ENCODE results near the gene GNPTAB.
"Not testable (repeated sequence)": the region's sequence is repeated elsewhere in the genome, so short reads cannot be mapped to it uniquely, and the experiment has no call there.

Gene GNPTAB

DNA sequence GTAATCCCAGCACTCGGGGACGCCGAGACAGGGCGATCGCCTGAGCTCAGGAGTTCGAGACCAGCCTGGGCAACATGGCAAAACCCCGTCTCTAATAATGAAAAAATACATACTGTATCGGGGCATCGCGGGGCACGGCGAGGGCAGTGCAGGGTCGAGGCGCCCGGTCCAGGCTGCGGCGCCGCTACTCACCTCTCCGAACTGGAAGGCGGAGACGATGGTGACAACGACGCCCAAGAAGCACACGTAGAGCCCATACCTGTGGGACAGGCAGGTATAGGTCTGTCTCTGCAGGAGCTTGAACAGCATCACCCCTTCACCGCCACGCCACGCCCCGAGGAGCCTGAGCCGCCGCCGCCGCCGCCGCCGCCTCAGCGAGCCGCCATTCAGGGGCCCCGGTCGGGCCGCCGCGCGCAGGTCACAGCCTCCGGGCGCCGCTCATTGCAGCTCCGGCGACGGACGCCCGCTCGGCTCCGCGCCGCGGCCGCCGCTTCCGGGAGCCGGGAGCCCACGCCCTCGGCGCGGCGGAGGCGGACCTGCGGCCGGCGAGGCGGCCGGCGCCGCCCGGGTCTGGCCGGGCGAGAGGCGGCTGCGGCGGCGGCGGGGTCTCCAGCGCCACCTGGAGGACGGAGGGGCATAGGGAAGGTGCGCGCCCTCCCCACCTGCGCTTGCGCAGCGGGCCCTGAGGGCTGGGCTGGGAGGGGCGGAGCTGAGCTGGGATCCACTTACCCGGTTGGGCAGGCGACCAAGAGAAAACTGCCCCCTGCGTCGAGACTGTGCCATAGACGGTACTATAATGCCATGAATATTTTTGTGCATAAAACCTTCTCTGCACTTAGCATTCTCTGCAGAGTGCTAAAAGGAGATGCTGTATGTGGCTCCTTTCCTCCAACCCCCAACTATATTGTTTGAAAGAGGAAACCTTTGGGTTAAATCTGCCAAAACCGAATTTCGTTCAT, at the start of gene GNPTAB:
Gene GNPTAB (minus strand): TSS at position 593 of the 959 bp plus-strand sequence. CDS start 284 bp downstream, at position 309.
- peak; percentile 84 to 87 for DNase-seq

DNA sequence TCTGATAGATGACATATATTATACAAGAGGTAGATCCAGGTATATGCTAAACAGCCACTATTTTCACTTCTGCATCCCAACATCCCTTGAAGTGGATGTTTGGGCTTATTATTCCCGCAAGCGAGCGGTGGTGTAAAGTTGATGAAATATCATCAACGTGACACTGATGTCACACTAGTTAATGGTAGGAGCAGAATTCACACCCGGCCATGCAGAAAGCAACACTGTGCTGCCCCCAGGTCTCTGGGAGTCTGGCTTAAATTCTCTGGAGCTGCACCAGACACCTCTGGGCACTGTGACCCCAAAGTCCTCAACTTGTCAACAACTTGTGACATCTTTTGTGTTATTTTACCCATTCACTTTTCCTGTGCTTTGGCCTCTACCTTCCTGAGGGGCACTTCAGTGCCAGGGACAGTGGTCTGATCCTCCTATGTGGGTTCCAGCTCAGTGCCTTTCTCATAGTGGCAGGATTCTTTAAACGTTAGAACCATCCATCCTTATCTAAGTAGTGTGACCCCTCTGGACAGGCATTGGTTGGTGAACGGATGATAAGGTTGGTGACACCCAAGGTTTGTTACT, 47.6 kb upstream of the GNPTAB start:
- DNase-seq: no peak

DNA sequence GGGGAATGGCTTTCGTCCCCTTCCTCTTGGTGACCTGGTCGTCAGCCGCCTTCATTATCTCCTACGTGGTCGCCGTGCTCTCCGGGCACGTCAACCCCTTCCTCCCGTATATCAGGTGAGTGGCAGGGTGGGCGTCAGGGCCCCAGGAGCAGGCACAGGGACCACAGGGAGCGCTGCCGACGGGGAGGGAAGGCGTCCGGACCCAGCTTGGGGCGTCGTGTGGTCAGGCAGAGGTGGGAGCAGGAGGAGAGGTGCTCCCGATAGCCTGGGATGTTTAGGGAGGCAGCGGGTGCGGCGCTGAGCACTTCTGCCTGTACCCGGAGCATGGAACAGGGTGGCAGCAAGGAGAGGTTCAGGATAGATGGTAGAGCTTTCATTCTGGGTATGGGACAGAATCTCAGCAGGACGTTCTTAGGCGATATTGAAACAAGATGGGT, 47.1 kb upstream of the GNPTAB start:
- DNase-seq: no peak

DNA sequence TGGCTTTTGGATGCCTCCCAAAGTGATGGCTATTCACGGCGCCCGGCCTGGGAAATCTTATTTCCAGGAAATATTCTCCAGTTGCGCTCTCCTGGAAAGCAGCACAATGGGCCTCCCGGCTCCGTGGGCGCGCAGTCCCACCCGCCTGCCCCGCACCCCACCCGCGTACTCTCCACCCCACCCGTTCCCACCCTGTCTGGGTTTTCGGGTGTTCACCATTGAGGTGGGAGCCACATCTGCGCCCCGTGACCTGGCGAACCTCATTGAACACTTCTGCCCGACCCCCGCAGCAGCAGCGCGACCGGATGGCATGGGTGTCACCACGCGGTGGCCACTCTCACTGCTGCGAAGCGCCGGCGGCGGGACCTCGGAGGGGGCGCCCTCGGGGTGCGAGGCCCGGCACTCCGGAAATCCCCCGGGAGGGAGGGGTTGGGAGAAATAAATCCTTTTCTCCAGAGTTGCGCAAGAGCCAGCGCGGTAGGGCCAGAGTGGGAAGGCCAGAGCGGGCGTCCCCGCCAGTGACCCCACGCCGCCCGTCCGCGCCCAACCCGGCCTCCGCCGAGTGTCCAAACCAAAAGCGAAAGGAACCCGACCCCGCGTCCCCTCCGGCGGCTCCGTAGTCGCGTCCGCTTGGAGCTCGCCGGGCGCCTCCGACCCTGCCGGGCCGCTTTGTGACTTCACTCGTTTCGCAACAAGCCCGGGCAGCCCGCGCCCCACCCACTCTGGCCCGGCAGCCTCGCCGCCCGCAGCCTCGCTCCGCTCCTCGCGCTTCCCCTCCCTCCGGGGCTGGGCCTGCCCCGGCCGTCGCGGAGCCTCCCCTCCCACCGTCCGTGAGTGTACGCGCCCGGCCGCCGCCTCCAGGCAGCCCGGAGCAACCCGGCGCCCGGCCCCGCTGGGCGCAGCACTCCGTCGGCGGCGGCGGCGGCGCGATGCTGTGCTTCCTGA, 46.4 kb upstream of the GNPTAB start, which contains the start of gene DRAM1:
Gene DRAM1 (plus strand): TSS at position 720 of the 945 bp plus-strand sequence. CDS start 210 bp downstream, at position 930.
- peak in 1 of 2 experiments; percentile 33 for DNase-seq

DNA sequence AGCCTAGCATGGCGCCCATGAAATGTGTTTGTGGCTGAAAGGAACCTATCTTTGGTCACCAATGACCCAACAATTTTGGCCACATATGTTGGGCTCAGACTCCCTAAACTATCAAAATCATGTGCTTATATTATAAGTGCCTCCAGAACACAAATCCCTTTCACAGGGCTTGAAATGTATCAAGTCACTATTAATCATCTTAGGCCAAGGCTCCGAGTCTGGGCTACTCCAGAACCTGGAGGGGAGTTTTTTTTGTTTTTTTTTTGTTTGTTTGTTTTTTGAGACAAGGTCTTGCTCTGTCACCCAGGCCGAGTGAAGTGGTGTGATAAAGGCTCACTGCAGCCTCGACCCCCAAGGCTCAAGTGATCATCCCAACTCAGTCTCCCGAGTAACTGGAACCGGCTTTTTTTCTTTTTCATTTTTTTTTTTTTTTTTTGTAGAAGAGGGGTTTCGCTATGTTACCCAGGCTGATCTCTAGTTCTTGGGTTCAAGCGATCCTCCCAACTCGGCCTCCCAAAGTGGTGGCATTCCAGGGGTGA, 45.6 kb upstream of the GNPTAB start:
- DNase-seq: no peak

DNA sequence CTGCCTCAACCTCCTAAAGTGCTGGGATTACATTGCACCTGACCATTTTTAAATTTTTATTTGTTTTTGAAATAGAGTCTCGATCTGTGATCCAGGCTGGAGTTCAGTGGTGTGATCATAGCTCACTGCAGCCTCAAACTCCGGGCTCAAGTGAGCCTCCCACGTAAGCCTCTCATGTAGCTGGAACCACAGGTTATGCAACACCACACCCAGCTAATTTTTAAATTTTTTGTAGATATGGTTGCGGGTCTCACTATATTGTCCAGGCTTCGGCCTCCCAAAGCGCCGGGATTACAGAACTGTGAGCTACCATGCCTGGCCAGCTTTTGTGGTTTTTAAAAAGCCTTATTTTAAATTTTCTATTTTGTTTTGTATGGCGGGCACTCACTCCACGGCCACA, 44.4 kb upstream of the GNPTAB start:
- no peak for DNase-seq

DNA sequence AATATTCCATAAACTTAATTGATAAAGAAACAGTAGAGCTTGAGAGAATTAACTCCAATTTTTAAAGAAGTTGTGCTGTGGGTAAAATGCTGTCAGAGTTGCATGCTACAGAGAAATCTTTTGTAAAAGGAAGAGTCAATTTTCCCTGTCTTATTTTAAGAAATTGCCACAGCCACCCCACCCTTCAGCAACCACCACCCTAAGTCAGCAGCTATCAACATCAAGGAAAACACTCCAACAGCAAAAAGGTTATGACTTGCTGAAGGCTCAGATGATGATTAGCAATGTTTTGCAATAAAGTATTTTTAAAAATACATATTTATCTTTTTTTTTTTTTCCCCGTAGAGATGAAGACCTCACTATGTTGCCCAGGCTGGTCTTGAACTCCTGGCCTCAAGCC, 40.2 kb upstream of the GNPTAB start:
- no peak for DNase-seq

DNA sequence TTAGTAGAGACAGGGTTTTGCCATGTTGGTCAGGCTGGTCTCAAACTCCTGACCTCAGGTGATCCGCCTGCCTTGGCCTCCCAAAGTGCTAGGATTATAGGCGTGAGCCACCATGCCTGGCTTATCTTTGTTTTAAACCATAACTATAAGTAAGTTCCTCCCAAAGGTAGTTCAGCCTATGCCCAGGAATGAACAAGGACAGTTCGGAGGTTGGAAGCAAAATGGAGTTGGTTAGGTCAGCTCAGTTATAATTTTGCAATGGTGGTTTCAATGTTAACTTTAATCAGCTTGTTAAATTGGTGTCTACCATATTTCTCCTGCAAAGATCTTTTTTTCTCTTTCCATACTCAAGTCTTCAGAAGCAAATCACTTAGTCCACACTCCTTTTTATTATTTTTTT, 36.9 kb upstream of the GNPTAB start:
- DNase-seq: not testable (repeated sequence)

DNA sequence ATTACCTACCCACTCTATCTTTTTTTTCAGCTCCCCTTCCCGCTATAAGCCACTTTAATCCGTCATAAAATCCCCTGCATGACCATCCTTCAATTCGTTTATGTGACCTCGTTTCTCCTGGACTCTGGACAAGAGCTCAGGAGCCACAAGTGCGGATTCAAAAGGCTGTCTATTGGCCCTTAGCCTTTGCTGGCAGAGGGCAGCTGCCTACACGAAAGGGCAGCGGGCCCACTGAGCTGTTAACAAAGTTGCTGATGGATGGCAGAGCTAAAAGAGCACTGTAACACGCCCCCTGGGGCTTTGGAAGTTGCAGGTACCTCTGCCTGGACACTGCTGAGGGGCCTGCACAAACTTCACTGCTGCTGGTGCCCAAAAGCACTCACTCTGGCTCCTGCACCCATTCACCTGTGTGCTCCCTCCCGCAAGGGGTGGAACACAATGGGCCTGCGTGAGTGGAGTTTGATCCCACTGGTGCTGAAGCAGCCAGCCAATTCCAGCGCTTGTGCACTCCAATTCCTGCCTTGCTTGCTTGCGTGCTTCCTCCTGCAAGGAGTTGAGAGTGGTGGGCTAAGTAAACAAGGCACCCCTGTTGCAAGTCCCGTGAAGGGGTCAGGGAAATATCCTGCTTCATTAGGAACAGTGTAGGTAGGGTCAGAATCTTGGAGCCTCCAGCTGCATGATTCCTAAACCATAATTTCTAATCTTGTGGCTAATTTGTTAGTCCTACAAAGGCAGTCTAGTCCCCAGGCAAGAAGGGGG, 36.0 kb upstream of the GNPTAB start:
- no peak for DNase-seq

DNA sequence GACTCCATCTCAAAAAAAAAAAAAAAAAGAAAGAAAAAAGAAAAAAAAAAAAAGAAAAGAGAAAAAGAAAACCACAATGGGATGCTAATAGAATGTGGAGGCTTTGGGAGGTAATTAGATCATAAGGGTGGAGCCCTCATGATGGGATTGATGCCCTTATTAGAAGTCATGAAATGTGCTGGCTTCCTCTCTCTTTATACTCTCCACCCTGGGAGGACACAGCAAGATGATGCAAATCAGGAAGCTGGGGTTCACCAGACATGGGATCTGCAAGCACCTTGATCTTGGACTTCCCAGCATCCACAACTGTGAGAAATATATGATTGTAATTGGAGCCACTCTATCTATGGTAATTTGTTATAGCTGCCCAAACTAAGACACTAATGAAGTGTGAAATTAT, 33.2 kb upstream of the GNPTAB start:
- no peak for DNase-seq

DNA sequence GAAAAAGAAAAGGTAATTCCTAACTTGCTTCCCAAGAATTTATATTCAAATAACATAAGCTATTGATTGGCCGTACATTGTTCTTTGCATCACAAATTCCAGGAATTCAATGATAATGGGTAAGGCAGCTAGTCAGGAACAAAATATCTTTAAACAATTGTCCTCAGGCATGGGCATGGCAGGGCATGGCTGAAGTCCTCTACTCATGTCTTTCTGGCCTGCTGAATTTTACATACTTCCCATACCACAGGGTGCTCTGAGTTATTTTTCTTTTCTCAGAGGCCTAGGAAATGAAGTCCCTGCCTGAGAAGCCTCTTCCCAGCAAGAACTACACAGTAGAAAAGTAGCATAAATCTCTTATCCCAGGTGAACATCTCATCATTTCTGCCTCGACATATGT, 31.5 kb upstream of the GNPTAB start:
- no peak for DNase-seq

DNA sequence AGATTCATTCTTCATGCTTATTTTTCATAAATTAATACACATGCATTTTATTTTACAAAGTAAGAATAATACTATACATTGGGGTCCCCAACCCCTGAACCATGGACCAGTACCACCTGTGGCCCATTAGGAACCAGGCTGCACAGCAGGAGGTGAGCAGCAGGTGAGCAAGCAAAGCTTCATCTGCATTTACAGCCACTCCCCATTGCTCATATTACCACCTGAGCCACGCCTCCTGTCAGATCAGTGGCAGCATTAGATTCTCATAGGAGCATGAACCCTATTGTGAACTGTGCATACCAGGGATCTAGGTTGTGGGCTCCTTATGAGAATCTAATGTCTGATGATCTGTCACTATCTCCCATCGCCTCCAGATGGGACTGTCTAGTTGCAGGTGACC, 30.9 kb upstream of the GNPTAB start:
- not testable (repeated sequence) for DNase-seq

DNA sequence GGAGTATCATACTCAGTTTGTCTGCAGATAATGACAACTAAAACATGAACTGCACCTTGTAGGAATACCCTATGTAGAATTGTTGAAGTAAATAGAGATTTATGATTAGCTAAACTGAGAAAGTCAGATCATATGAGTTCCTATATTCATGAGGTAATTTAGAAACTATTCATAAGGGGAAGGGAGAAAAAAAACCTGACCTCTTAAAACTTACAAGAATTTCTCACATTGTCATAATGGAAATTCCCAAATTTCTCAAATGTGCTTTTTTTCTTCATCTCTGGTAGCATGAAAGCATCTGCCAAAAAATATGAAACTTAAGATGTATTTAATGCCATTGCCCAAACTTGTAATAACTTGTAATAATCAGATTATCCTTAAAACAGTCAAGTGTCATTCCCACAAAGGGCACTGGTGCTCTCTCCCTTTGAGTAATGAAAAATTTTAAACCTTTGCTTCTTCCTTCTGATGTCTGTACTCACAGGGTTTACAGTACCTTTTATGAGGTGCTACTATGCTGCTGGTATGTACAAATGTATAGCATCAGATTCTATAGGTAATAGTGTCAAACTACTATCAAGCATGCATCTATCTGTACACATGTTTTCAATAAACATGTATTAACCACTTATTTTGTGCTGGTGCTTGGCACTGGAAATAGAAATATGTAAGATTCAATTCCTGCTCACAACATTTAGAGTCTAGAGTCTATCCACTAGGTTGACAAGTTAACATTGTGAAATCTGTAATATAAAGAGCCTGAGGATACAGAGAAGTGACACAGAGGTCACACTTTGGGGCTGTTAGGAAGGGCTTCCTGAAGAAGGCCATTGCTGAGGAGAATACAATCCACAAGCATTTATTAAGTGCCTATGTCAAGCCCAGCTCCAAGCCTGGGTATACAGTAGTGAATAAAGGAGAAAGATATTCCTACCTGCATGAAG, 29.2 kb upstream of the GNPTAB start:
- no peak for DNase-seq

DNA sequence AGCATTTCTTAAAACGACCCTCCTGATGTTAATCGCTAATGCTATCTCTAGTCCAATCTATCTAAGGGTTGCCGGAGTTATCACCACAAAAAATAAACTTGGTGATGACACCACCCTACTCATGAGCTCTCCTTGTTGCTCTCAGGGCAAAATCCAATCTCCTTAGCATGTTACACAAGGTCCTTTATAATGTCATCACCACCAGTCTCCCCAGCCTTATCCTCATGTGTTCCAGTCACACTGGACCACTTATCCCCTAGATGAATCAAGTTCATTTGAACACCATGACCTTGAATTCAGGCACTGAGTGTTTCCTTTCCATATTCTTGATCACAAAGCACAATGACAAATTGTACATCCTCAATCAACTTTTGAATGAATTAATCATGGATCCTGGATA, 27.6 kb upstream of the GNPTAB start:
- no peak for DNase-seq

DNA sequence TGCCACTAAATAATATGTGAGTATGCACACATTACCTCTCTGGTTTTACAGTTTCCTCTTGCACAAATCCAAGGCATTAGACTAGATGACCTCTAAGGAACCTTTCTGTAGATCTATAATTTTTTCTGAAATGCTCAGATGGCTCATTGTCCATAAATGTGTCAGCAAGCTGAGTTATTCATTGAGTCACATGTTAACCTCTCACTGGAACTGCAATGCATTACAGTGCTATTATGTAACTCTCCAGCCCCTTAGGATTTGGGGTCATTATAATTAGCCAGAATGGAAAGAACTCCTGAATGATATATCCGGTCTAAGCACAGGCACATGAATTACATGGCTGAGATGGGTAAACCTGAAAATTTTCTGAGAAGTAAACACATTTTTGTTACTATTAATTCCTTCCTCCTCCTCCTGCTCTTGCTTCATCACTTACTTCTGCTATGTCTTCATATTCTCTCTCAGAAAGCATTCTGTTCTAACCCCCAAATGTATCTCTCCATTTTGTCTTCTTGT, 26.3 kb upstream of the GNPTAB start:
- no peak for DNase-seq

DNA sequence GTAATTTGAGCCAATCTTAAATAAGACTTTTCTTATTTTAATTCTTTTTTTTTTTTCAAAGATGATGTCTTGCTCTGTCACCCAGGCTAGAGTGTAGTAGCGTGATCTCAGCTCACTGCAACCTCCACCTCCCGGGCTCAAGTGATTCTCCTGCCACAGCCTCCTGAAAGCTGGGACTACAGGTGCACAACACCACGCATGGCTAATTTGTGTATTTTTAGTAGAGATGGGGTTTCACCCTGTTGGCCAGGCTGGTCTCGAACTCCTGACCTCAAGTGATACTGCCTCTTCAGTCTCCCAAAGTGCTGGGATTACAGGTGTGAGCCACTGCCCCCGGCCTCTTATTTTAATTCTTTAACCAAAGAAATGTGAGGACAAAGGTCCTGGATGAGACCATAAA, 25.9 kb upstream of the GNPTAB start:
- DNase-seq: not testable (repeated sequence)

DNA sequence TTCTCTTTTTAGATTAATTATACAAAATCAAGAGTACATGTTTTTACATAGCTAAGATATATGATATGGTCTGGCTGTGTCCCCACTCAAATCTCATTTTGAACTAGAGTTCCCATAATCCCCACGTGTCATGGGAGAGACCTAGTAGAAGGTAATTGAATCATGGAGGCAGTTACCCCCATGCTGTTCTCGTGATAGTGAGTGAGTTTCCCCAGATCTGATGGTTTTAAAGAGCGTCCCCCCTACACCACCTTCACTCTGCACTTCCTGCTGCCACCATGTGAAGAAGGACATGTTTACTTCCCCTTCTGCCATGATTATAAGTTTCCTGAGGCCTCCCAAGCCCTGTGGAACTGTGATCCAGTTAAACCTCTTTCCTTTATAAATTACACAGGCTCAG, 25.2 kb upstream of the GNPTAB start:
- no peak for DNase-seq

DNA sequence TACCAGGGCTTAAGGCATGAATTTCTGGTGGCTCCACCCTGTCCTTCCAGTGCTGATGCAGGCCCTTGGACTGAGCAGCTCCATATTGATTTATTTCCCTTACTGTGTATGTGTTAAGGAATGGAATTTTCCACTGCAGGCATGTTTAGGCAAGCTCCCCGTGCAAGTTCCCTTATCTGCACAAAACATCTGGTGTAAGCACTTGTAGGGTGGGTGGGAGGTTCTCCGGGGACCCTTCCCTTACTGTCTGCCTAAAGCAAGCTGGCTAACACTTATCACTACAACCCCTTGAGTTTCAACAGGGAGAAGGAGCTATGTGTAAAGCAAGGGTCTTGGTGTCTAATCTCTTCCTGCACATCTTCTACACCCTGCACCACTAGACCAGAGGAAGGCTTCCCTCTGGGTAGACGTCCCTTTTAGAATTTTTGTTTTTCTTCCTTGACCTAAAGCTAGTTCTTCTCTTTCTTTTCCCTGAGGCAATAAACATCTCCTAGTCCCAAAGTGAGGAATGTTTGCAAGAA, 24.7 kb upstream of the GNPTAB start:
- DNase-seq: no peak

DNA sequence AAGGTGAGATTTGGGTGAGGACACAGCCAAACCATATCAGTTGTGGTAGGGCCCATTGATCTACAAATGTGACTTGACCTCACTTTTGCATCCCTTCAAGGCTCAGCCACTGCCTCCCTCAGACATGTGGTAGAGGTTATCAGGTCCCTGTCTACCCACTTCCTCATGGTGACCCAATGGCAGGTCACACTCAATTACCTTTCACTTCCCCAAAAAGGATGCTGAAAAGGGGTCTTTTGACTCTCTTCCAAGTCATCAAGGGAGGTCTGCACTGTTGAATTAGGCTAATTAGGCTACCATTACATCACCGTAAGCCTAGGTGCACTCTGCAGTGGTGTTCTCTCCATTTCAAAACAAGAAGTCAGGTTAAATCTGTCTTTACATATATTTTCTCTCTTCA, 24.0 kb upstream of the GNPTAB start:
- DNase-seq: no peak

DNA sequence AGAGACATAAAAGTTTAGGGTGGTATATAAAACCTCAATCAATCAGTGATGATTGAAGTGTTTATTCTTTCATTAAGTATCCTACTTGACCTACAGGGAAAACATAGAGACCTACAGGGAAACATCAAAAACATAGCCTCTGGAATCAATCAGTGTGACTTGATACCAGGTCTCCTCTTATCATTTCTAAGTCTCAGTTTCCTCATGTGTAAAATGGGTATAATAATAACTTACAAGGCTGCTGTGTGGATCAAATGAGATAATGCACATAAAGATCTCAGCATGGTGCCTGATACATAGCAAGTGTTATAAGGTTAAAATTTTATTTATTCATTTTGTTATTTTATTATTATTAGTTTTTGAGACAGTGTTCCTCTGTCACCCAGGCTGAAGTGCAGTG, 22.2 kb upstream of the GNPTAB start:
- no peak for DNase-seq
